HCEC 1CT (cell line): Measurements from ENCODE around the gene GDF11.
"Not testable (repeated sequence)": the region's sequence is repeated elsewhere in the genome, so short reads cannot be mapped to it uniquely, and the experiment has no call there.

Experiments used
- DNase-seq: peaks from one replicate; pipeline ENCODE4 v3.0.0-alpha.2; 2017

GDF11 gene

GRCh38 chr12:55743406-55744339 is 751 bp downstream of the GDF11 start:
- DNase-seq = peak; percentile 76

DNA sequence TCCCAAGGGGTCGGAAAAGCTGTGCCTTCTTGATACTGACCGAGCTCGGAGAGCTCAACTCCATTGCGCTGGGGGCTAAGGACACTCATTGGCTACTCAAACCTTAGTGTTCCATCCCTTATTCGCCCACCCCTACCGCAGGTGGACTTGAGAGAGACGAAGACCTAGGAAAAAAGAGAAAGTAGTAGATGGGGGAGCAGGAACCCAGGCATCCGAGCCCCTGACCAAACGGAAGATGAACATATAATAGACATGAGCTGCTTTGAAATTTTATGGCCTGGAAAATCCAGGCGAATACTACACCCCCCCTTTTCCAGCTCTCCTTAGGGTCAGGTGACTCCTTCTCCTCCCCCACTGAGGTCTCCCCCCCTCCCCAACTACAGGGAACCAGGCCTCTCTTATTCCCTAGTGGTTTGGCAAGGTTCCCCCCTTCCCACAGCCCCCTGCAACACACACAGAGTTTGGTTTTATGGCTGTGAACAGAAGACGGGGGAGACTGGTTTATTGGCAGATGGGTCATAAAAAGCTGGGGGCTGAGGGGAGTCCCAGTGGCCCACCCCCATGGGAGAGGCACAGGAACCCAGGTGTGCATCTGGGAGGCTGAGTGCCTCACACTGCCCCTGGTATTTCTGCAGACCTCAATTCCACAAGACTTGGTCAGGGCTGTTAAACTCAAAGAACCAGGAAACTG is 1.6 kb downstream of the GDF11 start:
- no peak for DNase-seq

- DNase-seq = no peak
Observed at GRCh38 chr12:55745361-55746173, 2.6 kb downstream of the GDF11 start.

GRCh38 chr12:55746174-55746912 is 3.4 kb downstream of the GDF11 start:
- DNase-seq = no peak

DNA sequence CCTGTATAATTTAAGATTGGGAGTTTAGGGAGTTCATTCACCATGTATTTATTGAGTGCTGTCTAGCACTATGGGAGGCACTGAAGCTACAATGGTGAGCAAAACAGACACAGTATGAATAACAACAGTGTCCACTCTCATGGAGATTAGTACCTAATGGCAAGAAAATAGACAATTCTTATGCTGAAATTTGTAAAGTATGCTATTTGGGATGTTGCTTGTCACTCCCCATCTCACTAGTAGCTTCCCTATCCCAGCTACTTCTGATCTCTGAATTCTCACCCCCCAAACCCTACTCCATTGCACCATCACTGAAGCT is 4.0 kb downstream of the GDF11 start:
- no peak for DNase-seq

DNA sequence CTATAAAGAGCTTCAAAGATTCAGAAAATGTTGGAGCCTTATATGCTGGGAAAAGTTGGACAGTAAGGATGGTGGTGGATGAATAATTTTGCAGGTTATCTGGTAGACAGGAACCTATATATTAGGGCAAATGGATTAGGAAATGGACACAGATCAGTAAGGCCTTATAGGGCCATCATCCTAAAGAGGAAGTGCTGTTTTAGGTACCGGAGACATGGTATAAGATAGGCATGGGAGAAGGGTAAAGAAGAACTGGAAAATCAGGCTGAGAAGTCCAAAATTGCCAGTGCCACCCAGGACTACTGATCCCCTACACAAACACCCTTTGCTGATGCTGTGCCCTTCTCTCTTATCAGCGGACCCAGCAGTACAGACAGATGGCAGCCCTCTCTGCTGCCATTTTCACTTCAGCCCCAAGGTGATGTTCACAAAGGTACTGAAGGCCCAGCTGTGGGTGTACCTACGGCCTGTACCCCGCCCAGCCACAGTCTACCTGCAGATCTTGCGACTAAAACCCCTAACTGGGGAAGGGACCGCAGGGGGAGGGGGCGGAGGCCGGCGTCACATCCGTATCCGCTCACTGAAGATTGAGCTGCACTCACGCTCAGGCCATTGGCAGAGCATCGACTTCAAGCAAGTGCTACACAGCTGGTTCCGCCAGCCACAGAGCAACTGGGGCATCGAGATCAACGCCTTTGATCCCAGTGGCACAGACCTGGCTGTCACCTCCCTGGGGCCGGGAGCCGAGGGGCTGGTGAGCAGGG is 5.5 kb downstream of the GDF11 start:
- no peak for DNase-seq

DNA sequence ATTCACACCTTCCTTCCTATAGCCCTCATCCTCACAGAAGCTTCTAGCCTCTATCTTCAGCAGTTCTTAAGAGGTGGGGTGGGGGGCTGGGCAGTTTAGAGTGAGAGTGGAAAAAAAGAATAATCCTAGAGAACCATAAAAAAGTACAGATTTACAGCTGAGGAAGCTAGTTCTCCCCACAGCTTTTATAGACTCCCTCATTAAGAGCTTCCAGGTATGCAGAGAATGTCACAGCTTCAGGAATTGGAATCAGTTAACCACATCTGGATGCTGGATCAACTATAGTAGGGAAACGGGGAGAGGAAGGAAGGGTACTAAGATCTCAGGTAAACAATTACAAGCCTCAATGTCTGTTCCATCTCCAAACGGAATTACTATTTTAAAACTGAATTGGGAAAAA is 12.3 kb downstream of the GDF11 start:
- no peak for DNase-seq

GRCh38 chr12:55757701-55758100 is 14.8 kb downstream of the GDF11 start:
- DNase-seq = no peak

- not testable (repeated sequence) for DNase-seq
Observed at GRCh38 chr12:55758575-55758974, 15.7 kb downstream of the GDF11 start.

- DNase-seq = no peak
Observed at GRCh38 chr12:55760663-55761062, 17.7 kb downstream of the GDF11 start.

DNA sequence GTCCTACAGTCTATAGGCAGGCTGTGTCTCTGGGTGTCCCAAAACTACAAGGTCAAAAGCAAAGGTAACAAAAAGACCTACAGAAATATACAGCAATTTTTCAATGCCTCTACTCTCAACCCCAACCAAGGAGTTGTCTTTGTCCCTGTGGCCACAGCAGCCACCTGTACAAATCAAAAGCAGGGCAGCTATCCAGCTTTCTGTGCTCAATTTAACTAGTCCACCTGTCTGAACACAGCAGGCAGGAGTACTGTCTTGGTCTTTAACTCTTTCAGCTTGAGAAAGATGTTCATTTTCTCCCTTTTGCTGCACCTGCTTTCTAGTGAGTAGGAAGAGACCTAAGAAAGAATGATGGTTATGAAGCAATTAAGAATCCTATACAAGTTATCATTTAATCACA is 19.7 kb downstream of the GDF11 start:
- no peak for DNase-seq

GRCh38 chr12:55765736-55766290 is 22.9 kb downstream of the GDF11 start:
- DNase-seq = no peak

DNA sequence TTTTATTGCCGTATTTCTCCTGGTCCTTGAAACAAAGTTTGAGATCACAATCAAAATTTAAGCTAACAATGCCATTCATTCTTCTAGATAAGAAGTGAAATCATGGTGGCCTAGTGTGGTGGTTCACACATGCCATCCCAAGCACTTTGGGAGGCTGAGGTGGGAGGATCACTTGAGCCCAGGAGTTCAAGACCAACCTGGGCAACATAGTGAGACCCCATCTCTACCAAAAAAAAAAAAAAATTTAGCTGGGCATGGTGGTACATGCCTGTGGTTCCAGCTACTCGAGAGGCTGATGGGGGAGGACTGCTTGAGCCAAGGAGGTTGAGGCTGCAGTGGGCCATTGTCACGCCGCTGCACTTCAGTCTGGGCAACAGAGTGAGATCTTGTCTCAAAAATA is 24.2 kb downstream of the GDF11 start:
- no peak for DNase-seq

DNA sequence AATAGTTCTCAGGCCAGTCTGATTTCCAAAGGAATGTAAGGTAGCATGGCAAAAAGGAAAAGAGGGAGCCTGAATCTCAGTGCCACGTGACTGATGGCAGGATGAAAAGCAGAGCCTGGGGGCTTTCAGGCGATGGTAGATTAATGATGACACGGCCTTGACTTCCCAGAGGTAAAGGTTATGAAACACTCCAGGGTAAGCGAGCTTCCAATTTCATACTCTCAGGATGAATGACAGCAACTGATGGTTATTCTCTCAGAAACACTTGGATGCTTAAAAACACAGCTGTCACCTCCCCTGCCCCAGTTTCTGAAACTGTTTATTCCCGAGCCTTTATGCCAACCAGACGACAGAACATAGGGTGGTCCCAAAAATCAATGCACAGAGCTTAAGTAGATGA is 28.8 kb downstream of the GDF11 start:
- DNase-seq = no peak

- DNase-seq = no peak
Observed at GRCh38 chr12:55777856-55778255, 34.9 kb downstream of the GDF11 start.

- no peak for DNase-seq
Observed at GRCh38 chr12:55780685-55781084, 37.8 kb downstream of the GDF11 start.

GRCh38 chr12:55788546-55788945 is 45.6 kb downstream of the GDF11 start:
- no peak for DNase-seq

GRCh38 chr12:55789171-55789570 is 46.2 kb downstream of the GDF11 start:
- no peak for DNase-seq

- DNase-seq = no peak
Observed at GRCh38 chr12:55789893-55790292, 47.0 kb downstream of the GDF11 start.

GRCh38 chr12:55795950-55796349 is 53.0 kb downstream of the GDF11 start:
- DNase-seq = no peak

GRCh38 chr12:55797068-55797467 is 54.1 kb downstream of the GDF11 start:
- DNase-seq = peak; percentile 41

- DNase-seq = no peak
Observed at GRCh38 chr12:55797550-55797949, 54.6 kb downstream of the GDF11 start.
